Hematopoietic multipotent progenitor cell (in vitro differentiated cells): ENCODE data around the gene BLACAT1. TPM values are rescaled to one million over a fixed set of nuclear protein-coding genes. Genes with fewer than 3 reads are reported as not detected.

Experiments used
- DNase-seq, 3 donors: peaks; one replicate each; pipeline ENCODE4 v3.0.0-alpha.2; 2011 to 2015; ENCODE audit warnings: low read depth in 2 of 3, low spot score in 2 of 3
- total RNA-seq: library from RNA; depleted of rRNA; stranded (reverse); fragments of >200 nt; gene quantifications from one replicate; pipeline ENCODE4 v1.2.3, GENCODE V29; 2012

BLACAT1 gene
- not detected for total RNA-seq

DNA sequence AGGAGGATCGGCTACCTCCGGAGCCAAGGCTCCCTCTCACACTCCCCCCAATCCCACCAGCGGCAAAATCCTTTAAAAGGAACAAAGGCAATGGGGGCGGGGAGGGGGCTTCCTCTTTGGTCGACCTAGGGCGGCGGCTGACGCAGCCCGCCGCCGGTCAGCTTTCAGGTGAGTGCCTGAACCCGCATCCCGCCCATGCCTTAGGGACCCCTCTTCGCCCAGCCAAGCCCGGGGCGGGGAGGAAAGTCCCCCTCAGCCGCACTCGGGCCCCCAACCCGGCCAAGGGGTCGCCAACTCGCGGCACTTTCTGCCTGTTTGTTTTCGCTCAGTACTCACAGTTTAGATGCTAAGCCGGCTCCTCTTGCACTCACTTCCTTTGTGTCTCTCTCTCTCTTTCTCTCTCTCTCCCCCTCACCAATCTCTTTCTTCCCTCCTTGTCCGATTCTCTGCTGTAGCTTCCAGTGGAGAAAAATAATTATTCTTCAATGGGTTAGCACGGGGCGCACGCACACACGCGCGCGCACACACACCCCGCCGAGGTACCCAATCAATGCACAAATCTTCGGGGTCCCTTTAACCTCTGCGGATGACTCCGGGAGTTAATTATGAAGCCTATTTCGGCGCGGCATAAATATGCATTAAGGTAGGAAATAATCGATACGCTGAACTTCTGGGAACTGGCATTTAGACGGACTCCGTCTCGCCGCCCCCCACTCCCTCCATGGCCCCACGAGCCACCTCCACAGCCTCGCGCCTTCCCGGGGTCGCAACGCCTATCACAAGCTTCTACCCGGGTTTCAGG is at the start of gene BLACAT1:
BLACAT1 (minus strand) TSS at position 465 of the 802 bp plus-strand sequence.
- DNase-seq: no peak

DNA sequence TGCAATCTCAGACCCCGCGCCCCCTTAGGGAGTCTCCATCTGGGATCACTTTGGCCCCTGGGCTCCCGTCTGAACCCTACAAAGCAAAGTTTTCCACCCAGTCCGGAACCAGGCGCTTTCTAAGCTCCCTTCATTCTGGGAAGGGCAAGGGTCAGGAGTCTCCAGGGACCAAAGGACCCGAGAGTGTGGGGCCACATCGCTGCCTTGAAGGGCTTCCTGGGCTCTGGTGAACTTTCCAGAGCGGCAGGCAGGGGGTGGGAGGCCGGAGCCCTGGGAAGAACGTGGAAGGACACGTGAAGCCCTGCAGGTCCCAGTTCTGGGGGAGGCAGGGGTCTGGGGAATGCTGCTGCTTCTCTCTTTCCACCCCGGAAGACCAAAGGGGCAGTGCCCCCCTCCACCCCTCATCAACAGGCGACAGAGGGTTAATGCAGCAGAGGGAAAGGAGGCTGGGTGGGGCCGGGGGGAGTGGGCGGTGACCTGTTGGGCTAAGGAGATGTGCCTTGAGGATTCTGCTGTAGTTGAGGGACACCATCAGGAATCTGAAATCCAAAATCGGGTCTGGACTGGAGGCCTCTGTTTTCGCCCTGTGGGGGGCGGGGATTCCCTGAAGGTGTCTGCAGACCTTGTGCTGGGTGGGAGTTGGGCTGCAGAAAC is 49.4 kb upstream of the BLACAT1 start:
- DNase-seq: no peak

DNA sequence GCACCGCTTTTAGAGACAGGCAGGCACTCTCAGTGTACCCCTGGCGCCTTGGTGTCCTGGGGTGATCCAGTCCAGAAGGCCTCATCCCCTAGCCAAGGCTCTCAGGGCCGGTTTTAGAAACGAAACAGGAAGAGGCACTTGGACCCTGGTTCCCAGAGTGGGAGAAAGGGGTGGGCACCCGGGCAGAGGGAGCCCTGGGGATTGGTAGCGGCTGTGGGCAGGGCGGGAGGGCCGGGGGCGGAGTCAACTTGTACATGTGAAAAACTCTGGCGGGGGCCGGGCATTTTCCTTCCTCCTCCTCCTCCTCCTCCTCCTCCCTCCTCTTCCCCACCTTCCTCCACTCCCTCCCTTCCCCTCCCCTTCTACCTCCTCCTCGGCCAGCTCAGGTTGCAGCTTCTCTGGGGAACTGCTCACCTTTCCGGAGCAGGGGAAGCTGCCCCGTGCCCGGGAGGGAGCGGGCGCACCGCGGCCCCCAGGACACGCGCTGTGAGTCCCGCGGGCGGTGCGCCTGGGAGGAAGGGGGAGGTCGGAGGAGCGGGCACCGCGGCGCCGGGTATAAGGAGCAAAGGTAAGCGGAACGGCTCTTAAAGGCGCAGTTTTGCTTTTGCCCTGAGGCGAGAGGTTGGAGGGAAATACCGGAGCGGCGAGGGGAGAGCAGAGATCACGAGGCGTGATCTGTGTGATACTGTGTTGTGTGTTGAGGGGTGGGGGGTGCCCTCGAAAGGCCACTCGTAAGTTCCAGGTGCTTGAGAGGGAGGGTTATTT is 48.6 kb upstream of the BLACAT1 start, which contains the start of gene CDK18:
CDK18 (plus strand) TSS at position 359 of the 765 bp plus-strand sequence. CDS start 18,499 bp downstream, outside the sequence.
- peak; percentile 5 to 67 (median 61) for DNase-seq

DNA sequence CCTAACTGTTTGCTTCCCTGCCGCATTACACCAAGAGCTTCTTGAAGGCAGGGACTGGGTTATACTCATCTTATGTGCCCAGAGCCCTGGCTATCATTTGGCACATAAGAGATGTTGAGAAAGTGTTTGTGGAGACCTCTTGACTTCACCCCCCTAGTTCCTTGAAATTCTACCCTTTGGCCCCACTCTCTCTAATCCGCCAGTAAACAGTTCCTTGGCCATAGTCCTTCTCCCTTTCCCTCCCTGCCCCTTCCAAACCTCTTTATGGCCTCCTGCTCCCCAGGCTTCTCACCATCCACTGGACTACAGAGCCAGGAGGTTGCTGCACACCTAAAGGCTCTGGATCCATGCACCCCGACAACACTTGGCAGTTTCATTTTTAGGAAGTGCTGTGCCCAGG is 47.1 kb upstream of the BLACAT1 start:
- DNase-seq: no peak

DNA sequence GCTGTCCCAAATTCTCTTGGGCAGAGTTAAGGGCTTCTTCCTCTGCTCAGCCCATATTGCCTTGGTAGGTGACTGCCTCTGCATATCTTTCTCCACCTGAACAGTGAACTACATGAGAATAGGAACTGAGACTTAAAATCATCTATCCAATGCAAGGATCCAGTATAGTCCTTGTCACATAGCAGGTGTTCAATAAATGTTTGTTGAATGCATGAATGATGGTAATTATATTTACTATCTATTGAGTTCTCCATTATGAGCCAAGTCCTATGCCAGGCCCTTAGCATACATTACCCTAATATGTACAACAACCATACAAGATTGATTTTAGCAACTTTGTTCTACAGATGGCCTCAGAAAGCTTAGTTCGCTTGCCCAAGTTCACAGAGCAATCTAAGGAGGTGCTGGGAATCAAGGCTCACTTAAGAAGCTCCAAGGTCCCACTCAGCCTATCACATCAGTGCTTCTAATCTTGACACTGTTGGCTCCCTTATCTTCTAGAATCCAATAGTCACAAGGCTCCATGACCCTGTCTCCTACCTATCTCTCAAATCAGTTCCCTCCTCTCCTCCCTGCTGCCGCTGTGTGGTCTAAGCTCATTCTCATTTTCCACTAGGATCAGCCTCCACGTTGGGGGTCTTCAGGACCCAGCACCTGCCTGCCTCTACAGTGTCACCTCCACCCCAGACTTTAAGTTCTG is 46.4 kb upstream of the BLACAT1 start:
- no peak for DNase-seq

DNA sequence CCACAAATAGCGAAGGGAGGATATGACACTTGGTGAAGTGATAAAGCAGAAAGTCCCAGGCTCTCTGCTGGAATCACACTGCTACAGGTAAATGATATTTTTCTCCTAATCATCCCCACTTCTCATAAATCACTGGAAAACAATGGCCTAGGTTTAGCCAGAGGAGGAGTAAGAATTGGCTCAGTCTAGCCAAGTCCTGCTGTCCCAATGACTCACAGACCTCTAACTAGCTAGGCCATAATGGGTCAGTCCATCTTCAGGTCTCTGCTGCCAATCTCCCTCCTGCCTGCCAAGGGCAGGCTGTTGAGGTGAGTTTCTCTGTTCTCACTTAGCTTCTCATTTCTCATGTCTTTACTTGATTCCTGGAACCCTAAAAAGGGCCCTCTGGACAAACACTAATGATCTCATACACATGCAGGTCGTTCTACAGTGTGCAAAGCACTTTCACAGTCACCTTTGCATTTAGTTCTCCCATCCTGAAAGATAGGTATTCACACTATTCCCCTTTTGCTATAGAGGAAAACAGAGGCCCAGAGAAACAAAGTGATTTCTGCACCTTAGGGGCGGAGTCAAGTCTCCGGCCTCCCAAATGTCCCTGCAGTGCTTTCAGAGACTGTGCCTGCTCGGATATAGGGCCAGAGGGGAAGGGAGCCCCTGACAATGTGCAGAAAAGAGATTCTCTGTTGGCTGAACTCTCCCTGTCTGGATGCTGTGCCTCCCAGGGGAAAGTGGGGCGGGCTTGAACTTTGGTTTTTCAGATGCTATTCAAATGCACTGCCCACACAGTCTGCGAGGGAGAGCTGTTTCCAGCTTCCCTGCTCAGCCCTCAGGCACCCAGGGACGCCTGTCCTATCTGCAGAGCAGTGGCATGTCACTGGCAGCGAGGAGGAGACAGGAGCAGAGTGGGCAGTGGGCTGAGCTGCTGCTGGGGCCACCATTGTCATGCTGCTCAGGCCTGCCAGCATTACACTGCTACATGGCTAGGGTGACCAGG is 44.7 kb upstream of the BLACAT1 start:
- no peak for DNase-seq

DNA sequence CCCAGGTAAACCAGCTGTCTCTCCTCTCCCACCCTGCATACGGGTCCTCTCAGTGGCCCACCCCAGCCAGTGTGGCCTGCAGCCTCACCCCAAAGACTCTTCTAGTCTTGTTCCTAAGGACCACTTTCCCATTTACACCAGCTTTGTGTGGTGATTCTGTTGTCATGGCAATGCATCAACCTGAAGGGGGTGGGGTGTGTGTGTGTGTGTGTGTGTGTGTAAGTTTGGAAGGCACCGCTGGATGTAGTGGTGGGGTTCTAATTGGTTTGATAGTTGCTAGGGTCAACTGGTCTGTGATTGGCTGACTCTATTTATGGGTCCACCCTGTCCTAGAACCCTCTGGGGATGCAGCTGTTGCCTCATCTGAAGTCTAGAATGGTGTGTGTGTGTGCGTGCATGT is 43.9 kb upstream of the BLACAT1 start:
- DNase-seq: no peak

DNA sequence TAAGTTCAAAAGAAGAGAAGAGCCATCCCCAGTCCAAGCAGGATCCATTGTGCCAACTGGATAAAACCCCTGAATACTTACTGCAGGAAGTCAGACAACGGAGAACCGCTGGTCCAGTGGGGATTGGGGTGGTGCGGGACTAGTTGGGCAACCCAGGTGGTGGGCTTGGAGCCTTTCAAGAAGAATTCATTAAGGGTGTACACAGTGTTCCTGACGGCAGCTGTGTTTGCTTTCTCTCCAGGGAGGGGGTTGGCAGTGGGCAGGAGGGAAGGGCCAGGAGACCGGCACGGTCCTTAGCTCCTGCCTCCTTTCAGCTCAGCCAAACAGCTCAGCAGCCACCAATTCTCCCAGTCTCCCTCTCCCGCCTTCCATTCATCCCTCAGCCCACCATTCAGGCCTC is 41.5 kb upstream of the BLACAT1 start:
- DNase-seq: no peak

DNA sequence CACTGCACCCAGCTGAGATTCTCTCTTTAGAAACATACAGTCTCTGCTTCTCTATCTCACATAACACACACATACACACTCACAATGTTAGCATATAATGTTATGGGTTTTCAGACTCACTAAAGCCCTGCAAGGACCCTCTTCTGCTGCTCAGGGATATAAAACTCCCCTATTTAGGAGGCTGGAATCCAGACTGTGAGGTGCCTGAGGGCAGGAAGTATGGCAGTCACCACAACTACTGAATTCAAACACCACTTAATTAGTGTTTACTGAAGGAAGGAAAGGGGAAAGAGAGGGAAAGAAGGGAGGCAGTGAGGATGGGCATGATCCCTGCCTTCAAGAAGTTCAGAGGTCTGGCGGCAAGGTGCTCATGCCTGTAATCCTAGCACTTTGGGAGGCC is 40.8 kb upstream of the BLACAT1 start:
- DNase-seq: no peak

DNA sequence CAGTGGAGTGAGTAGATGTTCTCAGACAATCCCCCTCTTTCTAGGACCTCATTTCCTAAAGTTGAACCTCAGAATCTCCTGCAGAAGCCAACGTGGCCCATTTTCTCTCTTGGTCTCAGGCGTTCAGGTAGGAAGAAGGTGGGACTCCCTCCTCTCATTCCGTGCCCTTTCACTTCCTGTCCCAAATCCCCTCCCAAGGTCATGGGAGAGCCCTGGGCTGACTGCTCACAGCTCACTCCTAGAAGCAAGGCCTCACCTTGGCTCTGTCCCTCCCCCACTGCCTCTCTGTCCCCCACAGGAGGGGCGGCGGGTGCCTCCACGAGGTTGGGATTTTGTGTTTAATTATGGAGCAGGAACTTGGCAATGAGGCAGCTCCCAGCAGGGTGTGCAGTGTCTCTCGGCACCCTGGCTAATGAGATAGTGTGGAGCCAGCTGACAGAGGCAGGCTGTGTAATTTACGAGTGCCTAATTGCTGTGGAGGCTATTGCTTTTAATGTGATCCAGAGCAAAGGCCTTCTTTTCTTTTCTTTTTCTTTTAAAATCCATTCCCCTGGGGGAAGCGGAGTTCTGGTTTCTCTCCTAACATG is 39.5 kb upstream of the BLACAT1 start:
- DNase-seq: no peak

DNA sequence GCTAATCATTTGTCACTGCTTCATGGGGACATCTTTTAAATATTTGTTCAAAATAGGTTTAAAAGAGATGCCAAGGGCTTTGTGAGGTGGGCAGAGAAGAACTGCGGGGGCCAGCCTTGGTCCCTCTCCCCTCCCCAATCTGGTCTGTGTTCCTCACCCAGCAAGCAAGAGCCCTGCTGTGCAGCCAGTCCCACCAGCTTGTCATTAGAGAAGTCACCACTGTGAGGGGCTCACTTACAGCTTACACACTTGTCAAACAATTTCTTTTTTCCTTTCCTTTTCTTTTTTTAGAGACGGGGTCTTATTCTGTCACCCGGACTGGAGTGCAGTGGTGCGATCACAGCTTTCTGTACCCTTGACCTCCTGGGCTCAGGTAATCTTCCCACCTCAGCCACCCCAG is 38.3 kb upstream of the BLACAT1 start:
- no peak for DNase-seq

DNA sequence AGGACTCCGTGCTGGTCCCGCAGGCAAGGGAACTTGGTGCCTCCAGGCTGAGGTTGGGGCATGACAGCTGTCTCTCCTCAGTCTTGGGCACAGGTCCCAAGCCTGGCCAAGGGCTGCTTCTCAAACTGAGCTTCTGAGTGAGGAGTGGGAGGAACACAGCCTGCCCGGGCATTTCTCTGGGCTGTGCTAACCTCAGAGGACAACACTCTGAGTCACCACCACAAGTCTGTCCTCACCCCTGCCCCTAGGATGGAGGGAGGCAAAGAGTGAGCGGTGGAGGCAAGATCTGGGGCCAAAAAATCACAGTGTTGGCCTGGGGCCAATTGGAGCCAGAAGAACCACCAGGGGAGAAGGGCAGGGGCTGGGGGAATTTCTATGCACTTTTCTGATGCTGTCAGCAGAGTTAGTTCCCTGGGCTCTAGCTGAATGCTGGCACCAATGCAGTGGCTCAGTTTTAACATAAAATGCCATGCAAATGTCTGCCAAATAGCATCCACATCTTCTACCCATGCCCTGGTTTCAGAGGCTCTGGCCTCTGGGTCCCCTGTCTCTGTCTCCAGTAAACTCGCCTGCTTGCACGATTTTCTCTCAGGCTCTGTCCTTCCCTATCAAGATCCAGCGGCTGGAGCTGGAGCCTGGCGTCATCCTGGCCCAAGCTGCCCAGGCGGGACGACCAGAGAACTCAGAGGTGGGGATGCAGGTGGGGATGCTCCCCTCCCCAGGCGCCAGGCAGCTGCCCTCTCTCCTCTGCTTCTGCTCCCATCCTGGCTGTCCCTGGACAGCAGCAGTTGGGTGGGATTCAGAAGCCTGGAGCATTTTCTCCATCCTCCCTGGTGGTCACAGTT is 37.6 kb upstream of the BLACAT1 start:
- peak in 2 of 3 donors; percentile 44 to 53 for DNase-seq

DNA sequence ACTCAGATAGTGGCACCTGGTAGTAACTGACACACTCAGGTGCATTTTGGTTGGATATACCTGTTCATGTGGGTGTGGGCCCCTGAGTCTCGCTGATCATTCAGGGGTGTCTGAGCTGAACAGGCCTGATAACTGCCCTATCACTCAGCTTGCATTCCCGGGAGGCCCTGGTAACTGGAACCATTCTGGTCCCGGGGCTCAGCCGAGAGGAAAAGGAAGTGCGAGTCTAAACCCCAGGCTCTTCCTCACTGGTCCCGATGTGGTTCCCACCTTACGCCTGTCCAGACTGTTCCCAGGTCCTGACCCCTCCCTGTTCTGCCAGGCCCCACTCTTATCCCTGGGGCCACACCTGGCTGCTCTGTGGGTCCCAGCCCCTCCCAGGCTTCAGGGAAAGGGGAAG is 36.9 kb upstream of the BLACAT1 start:
- no peak for DNase-seq

DNA sequence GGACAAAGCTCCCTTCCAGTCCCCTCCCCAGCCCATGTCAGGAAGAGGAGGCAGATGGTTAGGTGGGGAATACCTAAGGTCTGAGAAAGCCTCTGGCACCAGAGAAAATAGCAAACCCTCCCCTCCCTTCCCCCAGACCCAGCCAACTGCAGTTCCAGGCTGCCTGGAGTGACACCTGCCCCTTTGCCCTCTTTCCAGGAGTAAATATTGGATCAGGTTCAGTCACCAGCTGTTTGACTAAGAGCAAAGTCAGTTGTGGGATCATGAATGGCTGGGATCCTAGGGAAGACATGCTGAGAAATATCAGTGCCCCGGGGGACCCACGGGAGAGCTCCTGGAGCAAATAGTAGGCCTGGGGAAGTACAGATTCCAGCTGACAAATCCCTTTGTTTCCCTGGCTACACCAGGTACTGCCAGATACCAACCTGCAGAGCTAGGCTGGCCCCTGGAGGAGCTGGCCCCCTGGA is 36.4 kb upstream of the BLACAT1 start:
- no peak for DNase-seq

DNA sequence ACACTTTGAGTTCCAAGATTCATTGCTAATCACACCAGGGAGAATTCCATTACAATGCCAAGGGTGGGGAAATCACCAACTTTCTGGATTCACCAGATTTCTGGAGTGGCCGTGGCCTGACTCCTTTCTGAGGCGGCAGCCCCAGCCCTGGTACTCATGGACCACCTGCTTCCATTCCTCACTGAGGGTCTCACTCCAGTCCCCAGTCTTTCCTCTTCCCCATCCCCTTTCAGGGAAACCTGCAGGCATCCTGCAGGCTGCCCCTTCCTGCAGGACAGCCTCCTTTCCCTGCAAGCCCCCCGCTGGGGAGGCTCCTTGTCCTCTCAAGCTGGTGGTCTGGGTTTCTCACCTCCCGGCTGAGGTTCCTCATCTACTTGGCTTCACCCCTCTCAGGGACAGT is 35.9 kb upstream of the BLACAT1 start:
- no peak for DNase-seq

DNA sequence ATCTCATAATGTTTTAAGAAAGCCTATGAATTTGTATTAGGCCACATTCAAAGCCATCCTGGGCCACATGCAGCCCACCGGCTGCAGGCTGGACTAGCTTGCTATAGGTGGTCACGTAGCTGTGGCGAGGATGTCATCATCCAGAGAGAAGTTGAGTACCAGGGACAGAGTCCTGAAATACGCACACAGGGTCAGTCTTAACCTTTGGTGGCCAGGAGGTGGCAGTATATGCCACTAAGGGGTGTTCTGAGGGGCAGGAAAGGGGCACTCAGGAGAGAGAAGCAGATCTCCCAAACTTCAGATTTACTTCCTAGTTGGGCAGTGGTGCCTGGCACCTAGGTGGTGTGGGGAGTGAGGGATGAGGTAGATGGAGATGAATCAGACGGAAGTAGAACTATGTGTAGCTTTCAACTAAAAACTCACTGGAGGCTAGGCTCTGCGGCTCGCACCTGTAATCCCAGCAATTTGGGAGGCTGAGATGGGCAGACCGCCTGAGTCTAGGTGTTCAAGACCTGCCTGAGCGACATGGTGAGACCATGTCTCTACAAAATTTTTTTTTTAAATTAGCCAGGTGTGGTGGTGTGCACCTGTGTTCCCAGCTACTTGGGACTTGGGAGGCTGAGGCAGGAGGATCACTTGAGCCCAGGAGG is 32.4 kb upstream of the BLACAT1 start:
- DNase-seq: peak in 2 of 3 donors; percentile 69 to 78

DNA sequence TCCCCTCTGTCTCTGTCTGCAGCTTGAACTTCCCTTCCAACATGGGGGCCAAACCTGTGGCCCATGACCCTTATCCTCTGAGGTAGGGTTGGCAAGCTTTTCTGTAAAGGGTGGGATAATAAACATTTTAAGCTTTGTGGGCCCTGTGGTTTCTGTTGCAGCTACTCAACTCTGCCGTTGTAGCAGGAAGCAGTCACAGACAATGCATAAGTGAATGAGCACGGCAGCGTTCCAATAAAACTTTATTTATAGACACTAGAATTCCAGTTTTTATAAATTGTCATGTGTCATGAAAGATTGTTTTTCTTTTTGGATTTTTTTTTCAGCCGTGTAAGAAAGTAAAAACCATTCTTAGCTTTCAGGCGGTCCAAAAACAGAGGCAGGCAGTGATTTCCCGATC is 30.4 kb upstream of the BLACAT1 start:
- DNase-seq: no peak
